ENCODE data around the gene PPP4R2. TPM values are rescaled to one million over a fixed set of nuclear protein-coding genes. Genes with fewer than 3 reads are reported as not detected.

Gene PPP4R2
- total and polyA plus RNA-seq, 2 of the 4 experiments (the other 2 are of a cell fraction) = 13.5 to 31.4 TPM

DNA sequence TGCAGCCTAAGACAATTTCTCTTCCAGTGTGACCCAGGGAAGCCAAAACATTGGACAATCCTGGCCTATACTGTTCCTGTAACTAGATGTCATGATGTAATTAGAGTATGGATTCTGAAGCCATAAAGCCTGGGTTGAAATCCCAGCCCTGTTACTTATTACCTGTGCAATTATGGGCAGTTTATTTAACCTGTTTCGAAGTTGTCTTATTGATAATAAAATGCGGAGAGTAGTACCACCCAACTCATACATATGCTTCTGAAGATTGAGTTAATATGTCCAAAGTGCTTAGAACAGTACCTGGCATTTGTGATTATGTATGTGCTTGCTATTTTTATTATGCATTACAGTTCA is 30.1 kb downstream of the PPP4R2 start:
- dilution Hi-C loops (cut with HindIII; ENCODE audit: low sequenced_read_pairs, unreplicated experiment) = no loop called here
- no peak overlapping the region for H3K27ac ChIP-seq (ENCODE audit: insufficient read depth, low read length)
- ChIA-PET POLR2A (ENCODE audit: unreplicated experiment) (no interaction called here), CTCF (no interaction called here)
- H2BK5ac ChIP-seq (ENCODE audit: low read depth, low read length, poor library complexity, severe bottlenecking) = no peak overlapping the region
- no peak overlapping the region for H3K14ac ChIP-seq (replicated peaks; ENCODE audit: low read depth, low read length)
- no peak overlapping the region for H3K56ac ChIP-seq (ENCODE audit: extremely low read depth, insufficient read depth, low read length)
- no CpG with 5 or more reads among the region's 2 CpGs for WGBS, 2 experiments (ENCODE audit: extremely low coverage in 2 of 2, insufficient read length in 1 of 2)
- DNase-seq = no peak
- H2BK120ac ChIP-seq (ENCODE audit: low read depth, low read length) = no peak overlapping the region
- no peak overlapping the region for H3K18ac ChIP-seq (ENCODE audit: low read depth, low read length)
- no peak overlapping the region for H3K4me3 ChIP-seq (ENCODE audit: insufficient read depth, low read depth, low read length)
- no peak overlapping the region for H3K23ac ChIP-seq (ENCODE audit: low read depth, low read length)
- no TSS peak for BruUV-seq (replicated peaks)
- no peak overlapping the region for H4K8ac ChIP-seq (ENCODE audit: low read depth in 2 of 2, low read length in 2 of 2)
- no peak overlapping the region for H4K91ac ChIP-seq (ENCODE audit: insufficient read depth, low read depth, low read length)
- H2AK5ac ChIP-seq (ENCODE audit: low read depth, low read length) = no peak overlapping the region
- no peaks in the 10 kb centered on the region for H3K27me3 ChIP-seq (ENCODE audit: control insufficient read depth, insufficient read depth, low read length)
- no peaks in the 10 kb centered on the region for H3K9me3 ChIP-seq (ENCODE audit: control insufficient read depth, insufficient read depth, low read length)
- H3K79me1 ChIP-seq (ENCODE audit: low read depth in 1 of 2, low read length in 2 of 2) = peaks cover 9 to 66% of the 10 kb centered on the region in 2 experiments; a peak in 2 of 4 replicates
- H3K4ac ChIP-seq (ENCODE audit: low read depth, low read length) = no peak overlapping the region
- H2AK9ac ChIP-seq (replicated peaks; ENCODE audit: low read depth, low read length, poor library complexity) = no peak overlapping the region
- no peak for ATAC-seq (ENCODE audit: low read depth)
- peaks cover 18% of the 10 kb centered on the region for H3K9me1 ChIP-seq (ENCODE audit: insufficient read depth, low read length)
- TF ChIP-seq MAFK (IDR thresholded peaks at IDR 0.05; ENCODE audit: low read depth, low read length) = no peak
- TF ChIP-seq BHLHE40 (IDR thresholded peaks at IDR 0.05; ENCODE audit: low read depth, low read length) = no peak
- TF ChIP-seq ELK1 (IDR thresholded peaks at IDR 0.05; ENCODE audit: borderline replicate concordance, low read depth, low read length) = no peak
- TF ChIP-seq POLR2A (IDR thresholded peaks at IDR 0.05; ENCODE audit: low read depth, low read length) = no peak
- no peak for TF ChIP-seq NFE2L2 (IDR thresholded peaks at IDR 0.05; ENCODE audit: low read depth, low read length)
- no peak for TF ChIP-seq RFX5 (IDR thresholded peaks at IDR 0.05; ENCODE audit: low read depth, low read length)
- no peak for TF ChIP-seq RCOR1 (IDR thresholded peaks at IDR 0.05; ENCODE audit: insufficient replicate concordance, low read length)
- no peak for TF ChIP-seq RAD21 (IDR thresholded peaks at IDR 0.05; ENCODE audit: low read length)
- TF ChIP-seq CHD1 (IDR thresholded peaks at IDR 0.05; ENCODE audit: low read depth, low read length) = no peak
- no peak for TF ChIP-seq CTCF (conservative IDR thresholded peaks at IDR 0.05; ENCODE audit: low read depth, low read length)
- no peak for TF ChIP-seq SMC3 (IDR thresholded peaks at IDR 0.05; ENCODE audit: low read depth, low read length)
- TF ChIP-seq MAZ (IDR thresholded peaks at IDR 0.05; ENCODE audit: borderline replicate concordance, low read depth, low read length) = no peak
- no peak for TF ChIP-seq CEBPB (IDR thresholded peaks at IDR 0.05; ENCODE audit: low read depth, low read length)
- no peak overlapping the region for H3K4me2 ChIP-seq (ENCODE audit: low read depth, low read length)
- intact Hi-C loops (cut with micrococcal nuclease) = no loop called here
- no peak overlapping the region for H2BK20ac ChIP-seq (ENCODE audit: low read depth, low read length)
- H4K20me1 ChIP-seq (ENCODE audit: insufficient read depth, low read length) = peaks cover 91% of the 10 kb centered on the region
- H2BK15ac ChIP-seq (ENCODE audit: low read depth, low read length) = no peak overlapping the region
- H2AFZ ChIP-seq (replicated peaks; ENCODE audit: low read length, poor library complexity) = no peak overlapping the region
- no peak overlapping the region for H4K5ac ChIP-seq (ENCODE audit: low read depth, low read length)
- no peaks in the 10 kb centered on the region for H3K36me3 ChIP-seq (ENCODE audit: control insufficient read depth, insufficient read depth, low read length)
- H3K4me1 ChIP-seq (ENCODE audit: control insufficient read depth, insufficient read depth, low read length) = peaks cover 12% of the 10 kb centered on the region
- no peak overlapping the region for H3K9ac ChIP-seq (ENCODE audit: low read depth, low read length)
- in situ Hi-C loops (cut with MboI; ENCODE audit: low sequenced_read_pairs) = no loop called here
